NCI-H2107 treated with DMSO at 0.1 percent for 48 hours (cell line): Measurements from ENCODE around the gene WDR76.
"Not testable (repeated sequence)": the region's sequence is repeated elsewhere in the genome, so short reads cannot be mapped to it uniquely, and the experiment has no call there.

Source experiments
- DNase-seq: peaks from one replicate; lab custom pipeline; 2025; ENCODE audit not compliant: unreplicated experiment; lab: John Stamatoyannopoulos, UW

The WDR76 gene

GRCh38 chr15:43815064-43815463 lies 11.7 kb upstream of the WDR76 start:
- DNase-seq = not testable (repeated sequence)

GRCh38 chr15:43821505-43821904 lies 5.3 kb upstream of the WDR76 start:
- no peak for DNase-seq

- peak; percentile 91 for DNase-seq
Observed at GRCh38 chr15:43824302-43825246, 2.2 kb upstream of the WDR76 start, which contains the start of gene MFAP1. Gene MFAP1 (minus strand): TSS chr15:43824690. CDS start chr15:43824569, 121 bp downstream.

- DNase-seq = not testable (repeated sequence)
Observed at GRCh38 chr15:43825305-43825704, 1.5 kb upstream of the WDR76 start.

GRCh38 chr15:43826029-43826507 lies 734 bp upstream of the WDR76 start:
- no peak for DNase-seq

- DNase-seq = no peak
Observed at GRCh38 chr15:43828061-43828657, 1.4 kb downstream of the WDR76 start.

GRCh38 chr15:43829951-43830540 lies 3.2 kb downstream of the WDR76 start:
- DNase-seq = not testable (repeated sequence)

- DNase-seq = not testable (repeated sequence)
Observed at GRCh38 chr15:43830691-43831275, 4.0 kb downstream of the WDR76 start.

- not testable (repeated sequence) for DNase-seq
Observed at GRCh38 chr15:43831519-43832052, 4.8 kb downstream of the WDR76 start.

- not testable (repeated sequence) for DNase-seq
Observed at GRCh38 chr15:43832485-43832884, 5.7 kb downstream of the WDR76 start.

GRCh38 chr15:43845421-43845820 lies 18.6 kb downstream of the WDR76 start:
- no peak for DNase-seq

GRCh38 chr15:43851251-43851650 lies 24.4 kb downstream of the WDR76 start:
- DNase-seq = no peak

- DNase-seq = no peak
Observed at GRCh38 chr15:43852607-43853006, 25.8 kb downstream of the WDR76 start.

- DNase-seq = no peak
Observed at GRCh38 chr15:43854801-43855200, 28.0 kb downstream of the WDR76 start.

GRCh38 chr15:43859546-43859945 lies 32.7 kb downstream of the WDR76 start:
- peak; percentile 83 for DNase-seq

GRCh38 chr15:43866636-43867035 lies 39.8 kb downstream of the WDR76 start:
- not testable (repeated sequence) for DNase-seq

GRCh38 chr15:43867096-43867495 lies 40.3 kb downstream of the WDR76 start:
- no peak for DNase-seq

GRCh38 chr15:43868406-43868805 lies 41.6 kb downstream of the WDR76 start:
- peak; percentile 18 for DNase-seq

- no peak for DNase-seq
Observed at GRCh38 chr15:43871835-43872234, 45.0 kb downstream of the WDR76 start.

- peak; percentile 19 for DNase-seq
Observed at GRCh38 chr15:43872416-43873020, 45.7 kb downstream of the WDR76 start.
